GM13977 (cell line): ENCODE measurements around the gene EXOC4.
A peak's percentile ranks its signal among the peaks of the same experiment; 100 is the strongest.

Source experiments
- DNase-seq: peaks from one replicate; pipeline ENCODE4 v3.0.0; 2012; ENCODE audit warnings: low spot score
- CTCF ChIP-seq: IDR thresholded peaks from 2 replicates; pipeline ENCODE4 v1.5.1; 2012; ENCODE audit warnings: mild to moderate bottlenecking, control low read depth; ENCODE audit not compliant: insufficient read depth; ENCODE audit errors: extremely low read depth, missing control alignments
- in situ Hi-C: fragments of 300-500 bp; cut with MboI; formaldehyde crosslinking; loops from one replicate; pipeline ENCODE4 v1.12.0; 2022; ENCODE audit warnings: low sequenced_read_pairs, low pct_unique_long_range_greater_than_20kb, mixed read lengths, inconsistent platforms; ENCODE audit not compliant: unreplicated experiment

The EXOC4 gene

GRCh38 chr7:133822001-133822641, 569.2 kb downstream of the EXOC4 start:
- in situ Hi-C loops: no loop called here
- no peak for DNase-seq
- TF ChIP-seq CTCF: no peak

- DNase-seq: no peak
- in situ Hi-C loops: no loop called here
- no peak for TF ChIP-seq CTCF
Measured at GRCh38 chr7:133822868-133823552, 570.1 kb downstream of the EXOC4 start.

- DNase-seq: no peak
- in situ Hi-C loops: no loop called here
- TF ChIP-seq CTCF: no peak
Measured at GRCh38 chr7:133824132-133824531, 571.3 kb downstream of the EXOC4 start.

- in situ Hi-C loops: no loop called here
- TF ChIP-seq CTCF: no peak
- peak; percentile 16 for DNase-seq
Measured at GRCh38 chr7:133827707-133828623, 575.1 kb downstream of the EXOC4 start.

GRCh38 chr7:133828906-133829305, 576.0 kb downstream of the EXOC4 start:
- TF ChIP-seq CTCF: no peak
- in situ Hi-C loops: no loop called here

GRCh38 chr7:133829336-133829897, 576.5 kb downstream of the EXOC4 start:
- in situ Hi-C loops: no loop called here
- no peak for TF ChIP-seq CTCF
- DNase-seq: no peak

More at GRCh38 chr7:133828906-133829305, 576.0 kb downstream of the EXOC4 start:
- no peak for DNase-seq
